WTC11 (cell line): Measurements from ENCODE around the gene OR2Y1.

Experiments
- CTCF ChIP-seq: fragments of 200-600 bp; IDR thresholded peaks from 2 replicates; pipeline ENCODE4 v1.8.0; 2022; ENCODE audit warnings: antibody characterized with exemption
- ZNF396 ChIP-seq: fragments of 250-450 bp; sonication (Bioruptor Pico); IDR thresholded peaks from 2 replicates; pipeline ENCODE4 v1.8.0; 2021; ENCODE audit warnings: mild to moderate bottlenecking, moderate library complexity, borderline replicate concordance

GRCh38 chr5:180739271-180739670, 587 bp downstream of the OR2Y1 start:
- TF ChIP-seq ZNF396 (CRISPR knock-in tag) (no peak), CTCF (no peak)
